ENCODE data around the gene CERS1.

DNA sequence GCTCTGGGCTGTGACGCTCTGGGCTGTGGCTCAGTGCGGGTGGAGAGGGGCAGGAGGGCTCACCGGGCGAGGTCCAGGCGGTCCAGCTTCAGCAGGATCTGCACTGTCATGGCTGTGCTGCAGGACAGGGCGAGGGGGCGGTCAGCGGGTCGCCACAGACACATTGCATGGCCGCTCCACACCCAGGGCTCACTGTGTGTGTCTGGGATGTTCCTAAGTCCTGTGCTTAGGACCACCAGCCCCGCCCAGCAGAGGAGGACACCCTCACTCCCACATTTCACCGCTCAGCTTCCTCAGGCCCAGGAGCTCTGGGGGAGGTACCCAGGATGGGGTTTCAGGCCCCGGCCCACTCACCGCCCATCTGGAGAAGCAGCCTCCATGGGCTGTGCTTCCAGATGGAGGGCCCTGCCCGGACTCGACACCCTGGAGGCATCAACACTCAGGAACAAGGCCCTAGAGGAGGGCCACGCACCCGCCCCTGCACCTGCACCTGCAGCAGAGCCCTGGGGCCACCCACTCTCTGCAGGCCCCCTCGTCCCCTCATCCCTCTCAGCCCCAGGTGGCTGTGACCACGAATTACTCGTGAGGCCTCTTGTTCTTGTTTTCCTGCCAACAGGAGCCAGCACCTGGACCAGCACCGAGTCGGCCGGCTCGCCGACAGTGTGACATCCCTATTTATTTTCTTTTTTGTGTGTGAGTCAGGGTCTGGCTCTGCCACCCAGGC is 9.7 kb upstream of the CERS1 start:
- TF ChIP-seq, protein P1, sequence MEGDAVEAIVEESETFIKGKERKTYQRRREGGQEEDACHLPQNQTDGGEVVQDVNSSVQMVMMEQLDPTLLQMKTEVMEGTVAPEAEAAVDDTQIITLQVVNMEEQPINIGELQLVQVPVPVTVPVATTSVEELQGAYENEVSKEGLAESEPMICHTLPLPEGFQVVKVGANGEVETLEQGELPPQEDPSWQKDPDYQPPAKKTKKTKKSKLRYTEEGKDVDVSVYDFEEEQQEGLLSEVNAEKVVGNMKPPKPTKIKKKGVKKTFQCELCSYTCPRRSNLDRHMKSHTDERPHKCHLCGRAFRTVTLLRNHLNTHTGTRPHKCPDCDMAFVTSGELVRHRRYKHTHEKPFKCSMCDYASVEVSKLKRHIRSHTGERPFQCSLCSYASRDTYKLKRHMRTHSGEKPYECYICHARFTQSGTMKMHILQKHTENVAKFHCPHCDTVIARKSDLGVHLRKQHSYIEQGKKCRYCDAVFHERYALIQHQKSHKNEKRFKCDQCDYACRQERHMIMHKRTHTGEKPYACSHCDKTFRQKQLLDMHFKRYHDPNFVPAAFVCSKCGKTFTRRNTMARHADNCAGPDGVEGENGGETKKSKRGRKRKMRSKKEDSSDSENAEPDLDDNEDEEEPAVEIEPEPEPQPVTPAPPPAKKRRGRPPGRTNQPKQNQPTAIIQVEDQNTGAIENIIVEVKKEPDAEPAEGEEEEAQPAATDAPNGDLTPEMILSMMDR (tag by site-specific recombination; IDR thresholded peaks at IDR 0.05) = no peak
- TF ChIP-seq, protein P2, sequence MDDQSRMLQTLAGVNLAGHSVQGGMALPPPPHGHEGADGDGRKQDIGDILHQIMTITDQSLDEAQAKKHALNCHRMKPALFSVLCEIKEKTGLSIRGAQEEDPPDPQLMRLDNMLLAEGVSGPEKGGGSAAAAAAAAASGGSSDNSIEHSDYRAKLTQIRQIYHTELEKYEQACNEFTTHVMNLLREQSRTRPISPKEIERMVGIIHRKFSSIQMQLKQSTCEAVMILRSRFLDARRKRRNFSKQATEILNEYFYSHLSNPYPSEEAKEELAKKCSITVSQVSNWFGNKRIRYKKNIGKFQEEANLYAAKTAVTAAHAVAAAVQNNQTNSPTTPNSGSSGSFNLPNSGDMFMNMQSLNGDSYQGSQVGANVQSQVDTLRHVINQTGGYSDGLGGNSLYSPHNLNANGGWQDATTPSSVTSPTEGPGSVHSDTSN (CRISPR knock-in tag; IDR thresholded peaks at IDR 0.05) = no peak
- TF ChIP-seq ZNF274 (IDR thresholded peaks at IDR 0.05; ENCODE audit: low read length) = no peak
- TF ChIP-seq ZNF274 (tag by site-specific recombination; IDR thresholded peaks at IDR 0.05; ENCODE audit: borderline replicate concordance) = no peak
- no peak for TF ChIP-seq ZNF416 (tag by site-specific recombination; IDR thresholded peaks at IDR 0.05)
- TF ChIP-seq, protein P3, sequence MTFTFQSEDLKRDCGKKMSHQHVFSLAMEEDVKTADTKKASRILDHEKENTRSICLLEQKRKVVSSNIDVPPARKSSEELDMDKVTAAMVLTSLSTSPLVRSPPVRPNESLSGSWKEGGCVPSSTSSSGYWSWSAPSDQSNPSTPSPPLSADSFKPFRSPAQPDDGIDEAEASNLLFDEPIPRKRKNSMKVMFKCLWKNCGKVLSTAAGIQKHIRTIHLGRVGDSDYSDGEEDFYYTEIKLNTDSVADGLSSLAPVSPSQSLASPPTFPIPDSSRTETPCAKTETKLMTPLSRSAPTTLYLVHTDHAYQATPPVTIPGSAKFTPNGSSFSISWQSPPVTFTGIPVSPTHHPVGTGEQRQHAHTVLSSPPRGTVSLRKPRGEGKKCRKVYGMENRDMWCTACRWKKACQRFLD (tag by site-specific recombination; IDR thresholded peaks at IDR 0.05) = no peak
- TF ChIP-seq ZNF549 (tag by site-specific recombination; IDR thresholded peaks at IDR 0.05) = no peak
- TF ChIP-seq TCF7L2 (IDR thresholded peaks at IDR 0.05; ENCODE audit: borderline replicate concordance, low read depth, low read length) = no peak
- TF ChIP-seq SCRT2 (tag by site-specific recombination; IDR thresholded peaks at IDR 0.05) = no peak

Data from HEK293 (cell line).